Activated CD8-positive, alpha-beta memory T cell treated with anti-CD3 and anti-CD28 coated beads, Interleukin-2, amount 50 U/mL, for 1 hour (primary cell): ENCODE data around the gene DNAH3.
"Not testable (repeated sequence)": the region's sequence is repeated elsewhere in the genome, so short reads cannot be mapped to it uniquely, and the experiment has no call there.

Source experiments
- DNase-seq: peaks from one replicate; pipeline ENCODE4 v3.0.0-alpha.2; 2020; ENCODE audit errors: extremely low read depth

The DNAH3 gene

DNA sequence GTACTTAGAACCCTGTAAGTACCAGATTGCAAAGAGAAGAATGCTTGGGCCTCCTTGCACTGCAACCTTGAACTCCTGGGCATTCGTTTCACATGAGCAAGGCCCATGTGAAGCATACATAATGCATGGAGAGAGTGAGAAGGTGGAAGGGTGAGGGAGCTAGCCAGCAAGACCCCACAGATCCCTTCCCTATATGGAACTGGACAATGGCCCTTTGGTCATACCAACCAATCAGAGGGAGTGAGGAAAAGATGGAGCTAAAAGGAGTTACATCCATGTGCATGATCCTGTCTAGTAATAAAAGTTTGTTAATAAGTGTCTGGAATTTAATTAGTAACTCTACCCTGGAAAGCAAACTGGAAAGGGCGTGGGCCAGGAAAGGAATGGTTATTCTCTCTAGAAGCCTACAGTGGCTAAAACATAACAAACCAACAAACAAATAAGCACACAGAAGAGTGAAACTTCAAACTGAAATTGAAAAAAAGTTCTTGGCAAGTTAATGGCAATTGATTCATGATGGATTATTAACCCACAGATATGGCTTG, 29.6 kb downstream of the DNAH3 start:
- DNase-seq, result no peak

DNA sequence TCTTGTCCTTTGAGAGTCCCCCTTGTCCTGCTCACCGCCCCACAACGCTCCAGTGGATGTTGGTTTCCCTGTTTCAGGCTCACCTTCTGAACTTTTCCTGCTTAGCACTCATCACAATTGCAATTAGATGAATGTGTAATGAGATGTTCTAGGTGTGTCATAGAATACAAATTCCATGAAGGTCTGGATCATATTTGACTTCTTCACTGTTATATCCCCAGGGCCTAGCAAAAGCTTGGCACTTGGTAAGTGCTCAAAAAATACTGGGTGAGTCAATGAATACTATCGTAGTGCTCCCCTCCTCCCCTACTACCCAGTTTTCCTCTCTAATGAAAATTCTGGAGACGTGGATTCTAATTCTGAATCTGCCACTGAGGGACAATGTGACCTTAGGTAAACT, 33.1 kb downstream of the DNAH3 start:
- DNase-seq, result no peak

DNA sequence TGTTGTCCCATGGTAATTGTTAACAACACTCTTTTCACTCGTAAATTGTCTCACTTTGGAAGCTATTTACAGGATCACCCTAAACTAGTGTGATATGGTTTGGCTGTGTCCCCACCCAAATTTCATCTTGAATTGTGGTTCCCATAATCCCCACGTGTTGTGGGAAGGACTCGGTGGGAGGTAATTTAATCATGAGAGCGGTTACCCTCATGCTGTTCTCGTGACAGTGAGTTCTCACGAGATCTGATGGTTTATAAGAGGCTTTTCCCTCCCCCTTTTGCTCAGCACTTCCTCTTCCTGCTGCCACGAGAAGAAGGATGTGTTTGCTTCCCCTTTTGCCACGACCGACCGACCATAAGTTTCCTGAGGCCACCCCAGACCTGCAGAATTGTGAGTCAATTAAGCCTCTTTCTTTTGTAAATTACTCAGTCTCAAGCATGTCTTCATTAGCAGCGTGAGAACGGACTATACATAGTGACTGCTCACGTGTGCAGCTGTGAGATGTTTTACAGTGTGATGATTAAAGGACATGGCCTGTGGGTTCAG, 34.4 kb downstream of the DNAH3 start:
- DNase-seq, result no peak

- DNase-seq, result not testable (repeated sequence)
These were observed 35.1 kb downstream of the DNAH3 start for GRCh38 chr16:21115551-21115950.

DNA sequence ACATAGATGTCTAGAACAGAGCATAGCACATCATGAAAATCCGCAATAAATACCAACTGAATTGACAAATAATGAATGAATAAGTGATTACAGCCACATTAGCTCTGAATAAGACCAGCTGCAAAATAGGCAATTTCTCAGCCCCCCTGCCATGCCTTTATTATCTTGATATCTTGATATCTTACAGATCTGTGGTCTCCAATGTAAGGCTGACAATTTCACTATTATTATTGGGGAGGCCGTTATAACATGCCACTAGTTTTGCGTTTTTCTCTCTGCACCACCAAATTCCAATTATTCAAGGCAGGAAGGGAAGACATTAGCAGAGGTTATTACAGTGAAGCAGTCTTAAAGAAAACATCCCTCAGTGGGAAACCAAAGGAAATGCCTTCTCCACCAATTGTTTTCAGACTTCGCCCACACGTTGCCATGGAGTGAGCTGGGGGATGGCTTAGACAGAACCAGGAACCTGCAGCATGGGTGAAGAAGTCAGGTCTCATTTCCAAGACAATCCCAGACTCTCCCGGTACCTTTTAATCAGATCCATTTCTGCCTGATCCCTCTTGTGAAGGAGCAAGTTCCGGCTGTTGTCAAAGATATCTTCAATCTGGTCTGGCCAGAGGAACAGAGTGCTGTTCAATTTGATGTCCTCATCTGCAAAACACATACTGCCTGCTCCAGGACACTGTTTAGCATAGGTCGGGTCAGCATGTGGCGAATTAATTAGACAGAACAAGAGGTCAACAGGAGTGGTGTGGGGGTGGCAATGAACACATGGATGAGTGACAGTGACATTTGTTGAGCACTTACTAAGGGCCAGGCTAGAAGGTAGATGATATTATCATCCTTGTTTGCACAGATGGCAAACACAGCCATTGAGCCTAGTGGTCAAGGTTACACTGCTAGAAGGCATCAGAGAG, 46.4 kb downstream of the DNAH3 start:
- no peak for DNase-seq

- no peak for DNase-seq
These were observed 48.8 kb downstream of the DNAH3 start for GRCh38 chr16:21101631-21102420.

- DNase-seq, result no peak
These were observed 50.2 kb downstream of the DNAH3 start for GRCh38 chr16:21100447-21100846.

DNA sequence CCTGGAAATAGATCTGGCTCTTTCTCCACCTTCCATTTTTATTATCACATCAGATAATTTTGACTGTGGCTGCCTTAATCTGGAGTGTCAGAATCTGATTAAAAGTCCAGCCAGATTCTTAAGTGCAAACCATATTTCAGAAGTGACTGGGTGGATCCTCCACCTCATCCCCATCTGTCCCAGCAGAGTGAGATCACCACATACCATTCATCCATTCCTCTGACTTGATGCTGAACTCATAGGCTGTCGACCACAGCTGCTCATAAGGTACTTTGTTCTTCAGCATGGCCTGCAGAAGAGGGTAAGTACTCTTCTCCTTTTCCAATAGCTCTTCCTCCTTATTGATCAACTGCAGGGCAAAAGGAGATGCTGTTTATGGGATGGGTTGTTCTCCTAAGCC, 53.5 kb downstream of the DNAH3 start:
- no peak for DNase-seq

DNA sequence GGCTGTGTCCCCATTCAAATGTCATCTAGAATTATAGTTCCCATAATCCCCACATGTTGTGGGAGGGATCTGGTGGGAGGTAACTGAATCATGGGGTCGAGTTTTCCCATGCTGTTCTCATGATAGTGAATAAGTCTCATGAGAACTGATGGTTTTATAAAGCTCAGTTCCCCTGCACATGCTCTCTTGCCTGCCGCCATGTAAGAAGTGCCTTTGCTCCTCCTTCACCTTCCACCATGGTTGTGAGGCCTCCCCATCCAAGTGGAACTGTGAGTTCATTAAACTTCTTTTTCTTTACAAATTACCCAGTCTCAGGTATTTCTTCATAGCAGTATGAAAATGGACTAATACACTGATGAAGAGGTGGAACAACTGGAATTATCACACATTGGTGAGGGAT, 55.9 kb downstream of the DNAH3 start:
- not testable (repeated sequence) for DNase-seq

DNA sequence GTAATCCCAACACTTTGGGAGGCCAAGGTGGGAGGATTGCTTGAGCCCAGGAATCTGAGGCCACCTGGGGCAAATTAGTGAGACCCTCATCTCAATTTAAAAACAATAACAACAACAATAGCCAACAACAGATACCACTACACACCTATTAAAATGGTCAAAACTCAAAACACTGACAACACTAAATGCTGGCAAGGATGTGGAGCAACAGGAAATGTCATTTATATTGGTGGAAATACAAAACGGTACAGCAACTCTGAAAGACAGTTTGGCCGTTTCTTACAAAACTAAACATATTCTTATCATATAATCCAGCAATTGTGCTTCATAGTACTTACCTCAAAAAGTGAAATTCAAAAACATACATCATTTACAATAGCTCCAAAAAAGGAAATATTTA, 57.7 kb downstream of the DNAH3 start:
- DNase-seq, result no peak

DNA sequence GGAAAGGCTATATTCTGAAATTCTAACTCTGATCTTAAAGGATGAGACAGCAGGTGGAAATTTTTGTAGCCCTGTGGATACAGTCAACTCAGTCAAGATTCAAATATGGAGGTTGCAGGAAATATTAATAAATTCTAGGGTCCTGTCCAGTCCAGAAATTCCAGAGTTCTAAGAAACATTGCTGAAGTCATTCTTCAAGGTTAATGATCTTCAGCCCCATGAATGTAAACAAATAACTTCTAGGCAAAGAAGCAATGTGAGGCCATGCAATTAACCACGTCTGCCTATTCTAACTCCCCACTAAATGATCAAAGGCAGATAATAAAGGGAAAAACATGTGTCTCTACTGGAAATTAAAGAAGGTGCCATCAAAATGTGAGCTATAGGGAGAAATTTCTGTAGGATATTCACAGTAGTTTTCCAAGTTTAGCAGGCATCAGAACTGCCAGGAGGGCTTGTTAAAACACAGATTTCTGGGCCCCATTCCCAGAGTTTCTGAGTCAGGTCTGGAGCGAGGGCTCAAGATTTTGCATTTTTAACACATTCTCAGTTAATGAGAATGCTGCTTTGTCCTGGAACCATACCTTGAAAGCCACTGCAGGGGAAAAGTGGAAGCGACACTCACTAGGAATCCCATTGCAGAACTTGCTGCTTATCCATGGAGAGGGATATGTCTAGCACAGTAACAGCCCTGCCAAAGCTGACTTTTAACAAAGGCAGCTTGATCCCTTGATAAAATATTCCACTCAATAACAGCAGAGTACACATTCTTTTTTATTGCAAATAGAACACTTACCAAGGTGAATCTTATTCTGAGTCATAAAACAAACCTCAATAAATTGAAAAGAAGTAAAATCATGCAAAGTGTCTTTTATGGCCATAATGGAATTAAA, 61.8 kb downstream of the DNAH3 start:
- DNase-seq, result no peak

DNA sequence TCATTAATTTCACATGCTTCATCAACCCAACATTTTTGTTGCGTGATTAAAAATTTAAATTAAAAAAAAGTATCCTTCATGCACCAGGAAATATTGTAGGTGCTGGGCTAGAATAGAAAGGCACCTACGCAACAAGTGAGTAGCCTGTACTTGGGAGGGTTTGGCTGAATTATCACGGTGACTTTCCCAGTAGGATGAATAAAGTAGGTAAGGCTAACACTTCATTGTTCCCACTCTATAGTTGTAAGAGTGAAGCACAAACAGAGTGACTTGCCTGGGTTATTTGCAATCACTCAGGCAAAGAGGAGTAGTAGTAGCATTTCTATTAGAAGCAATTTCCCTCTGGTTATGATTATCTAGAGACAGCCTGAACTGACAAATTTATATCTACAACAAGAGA, 62.5 kb downstream of the DNAH3 start:
- no peak for DNase-seq

- DNase-seq, result no peak
These were observed 65.9 kb downstream of the DNAH3 start for GRCh38 chr16:21084631-21085225.

- DNase-seq, result no peak
These were observed 66.8 kb downstream of the DNAH3 start for GRCh38 chr16:21083729-21084268.

GRCh38 chr16:21081329-21081728, 69.3 kb downstream of the DNAH3 start:
- DNase-seq, result no peak

DNA sequence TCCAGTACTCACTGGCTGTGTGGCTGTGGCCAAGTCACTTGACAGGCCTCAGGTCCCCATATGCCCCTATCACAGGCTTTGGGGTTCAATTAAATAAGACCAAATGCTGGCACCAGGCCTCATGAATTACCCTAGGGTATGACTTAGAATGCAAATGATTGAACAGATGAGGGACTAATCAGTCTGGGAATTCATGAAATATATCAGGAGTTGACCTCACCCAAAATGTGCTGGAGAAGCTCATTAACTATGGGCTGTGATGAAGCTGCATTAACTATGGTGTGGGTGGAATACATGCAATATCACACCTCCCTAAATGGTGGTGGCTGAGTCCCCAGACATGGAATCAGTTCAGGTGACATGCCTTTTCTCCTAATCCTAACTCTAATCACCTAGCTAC, 72.1 kb downstream of the DNAH3 start:
- no peak for DNase-seq

GRCh38 chr16:21076186-21076883, 74.3 kb downstream of the DNAH3 start:
- no peak for DNase-seq

DNA sequence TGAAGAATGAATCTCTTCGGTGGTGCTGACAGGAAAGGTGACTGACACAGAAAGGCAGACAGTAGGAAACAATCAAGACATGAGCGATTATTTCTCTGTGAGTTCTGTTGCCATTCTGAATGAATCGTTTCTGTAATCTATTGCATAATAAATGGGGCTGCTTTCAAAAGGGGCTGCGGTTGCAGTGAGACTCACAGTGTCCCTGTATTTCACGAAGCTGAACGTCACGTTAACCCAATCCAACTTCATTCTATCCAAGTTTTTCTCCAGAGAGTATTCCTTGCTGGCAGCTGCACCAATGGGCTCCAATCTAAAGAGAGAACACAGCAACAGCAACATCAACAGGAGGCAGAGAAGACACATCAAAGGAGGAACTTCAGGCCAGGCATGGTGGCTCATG, 75.4 kb downstream of the DNAH3 start:
- DNase-seq, result no peak

DNA sequence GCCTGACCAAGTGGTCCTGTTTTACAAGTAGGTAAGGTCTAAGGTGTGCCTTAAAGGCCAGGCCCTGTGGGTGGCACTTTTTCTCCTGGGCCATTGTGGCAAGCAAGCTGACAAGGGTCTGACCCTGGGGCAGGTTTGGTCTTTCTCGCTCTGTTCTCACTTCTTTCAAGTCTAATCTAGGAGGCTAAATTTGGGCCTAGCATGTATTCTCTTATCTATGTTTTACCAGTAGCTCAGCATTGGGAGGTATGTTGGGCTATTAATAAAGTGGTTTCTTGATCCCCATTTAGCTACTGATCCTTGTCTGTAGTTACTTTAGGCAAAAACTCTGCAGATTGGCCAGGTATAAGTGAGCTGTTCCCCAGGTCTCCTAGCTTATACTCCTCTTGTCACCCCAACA, 77.7 kb downstream of the DNAH3 start:
- DNase-seq, result no peak

- DNase-seq, result no peak
These were observed 78.9 kb downstream of the DNAH3 start for GRCh38 chr16:21071741-21072140.
